ENCODE results near the gene CFAP73. TPM values are rescaled to one million over a fixed set of nuclear protein-coding genes. Genes with fewer than 3 reads are reported as not detected.

Gene CFAP73
- total and polyA plus RNA-seq, 2 of the 8 experiments (the other 6 are each of a cell fraction or from before 2014, with no cell fraction given), result 0.45 to 0.56 TPM

- TF ChIP-seq TAF7 (optimal IDR thresholded peaks at IDR 0.05; ENCODE audit: borderline replicate concordance, low read depth, low read length) (no peak), SIRT6 (IDR thresholded peaks at IDR 0.05; ENCODE audit: low read length) (no peak), SP2 (IDR thresholded peaks at IDR 0.05; ENCODE audit: low read length) (no peak), TAF1 (IDR thresholded peaks at IDR 0.05; ENCODE audit: low read depth, low read length) (no peak), SAP30 (IDR thresholded peaks at IDR 0.05; ENCODE audit: insufficient read depth, insufficient replicate concordance, low read length) (no peak), HDAC6 (IDR thresholded peaks at IDR 0.05; ENCODE audit: low read depth, low read length) (no peak), HDAC2 (IDR thresholded peaks at IDR 0.05; ENCODE audit: borderline replicate concordance in 1 of 2, low read depth in 2 of 2, low read length in 2 of 2) (no peak), POLR2AphosphoS5 (IDR thresholded peaks at IDR 0.05; ENCODE audit: low read depth, low read length) (no peak)
- TF ChIP-seq, protein P1, sequence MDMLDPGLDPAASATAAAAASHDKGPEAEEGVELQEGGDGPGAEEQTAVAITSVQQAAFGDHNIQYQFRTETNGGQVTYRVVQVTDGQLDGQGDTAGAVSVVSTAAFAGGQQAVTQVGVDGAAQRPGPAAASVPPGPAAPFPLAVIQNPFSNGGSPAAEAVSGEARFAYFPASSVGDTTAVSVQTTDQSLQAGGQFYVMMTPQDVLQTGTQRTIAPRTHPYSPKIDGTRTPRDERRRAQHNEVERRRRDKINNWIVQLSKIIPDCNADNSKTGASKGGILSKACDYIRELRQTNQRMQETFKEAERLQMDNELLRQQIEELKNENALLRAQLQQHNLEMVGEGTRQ (IDR thresholded peaks at IDR 0.05; ENCODE audit: low read length), result no peak
Observed at GRCh38 chr12:113202300-113203075, 53.0 kb downstream of the CFAP73 start (continued).

Data from H1 (cell line).